Gastrocnemius medialis (tissue), 4 donors: Measurements from ENCODE around the gene CDH2. TPM values are rescaled to one million over a fixed set of nuclear protein-coding genes. Genes with fewer than 3 reads are reported as not detected.

ENCODE experiments used
- ATAC-seq, 2 donors: fragments of 150-250 bp; one replicate each; pipeline ENCODE4 v1.9.1; 2016
- DNase-seq, 2 donors: peaks; one replicate each; pipeline ENCODE4 v3.0.0-alpha.2; 2019
- H3K27ac ChIP-seq, 4 donors: fragments of 200-600 bp; sonication (generic); 1 replicate in 1 of 4; 2 replicates in 3 of 4; pipeline ENCODE4 v1.5.1; 2016 to 2018; ENCODE audit warnings: mild to moderate bottlenecking in 2 of 4, moderate library complexity in 1 of 4
- H3K27me3 ChIP-seq, 3 donors: fragments of 200-600 bp; sonication (generic) in 2 of 3; 1 replicate in 1 of 3; 2 replicates in 2 of 3; pipeline versions ENCODE4 v1.5.1 to v1.6.0; 2016 to 2019; ENCODE audit warnings: mild to moderate bottlenecking in 1 of 3, moderate library complexity in 1 of 3
- H3K36me3 ChIP-seq, 2 donors: fragments of 200-600 bp; sonication (generic) in 1 of 2; one replicate each; pipeline ENCODE4 v1.5.1; 2017 to 2018
- H3K4me1 ChIP-seq, 2 donors: fragments of 200-600 bp; sonication (generic) in 1 of 2; one replicate each; pipeline ENCODE4 v1.5.1; 2016 to 2017; ENCODE audit warnings: mild to moderate bottlenecking in 2 of 2
- H3K4me3 ChIP-seq, 4 donors: fragments of 200-600 bp; sonication (generic) in 3 of 4; 1 replicate in 1 of 4; 2 replicates in 3 of 4; pipeline ENCODE4 v1.5.1; 2016 to 2019; ENCODE audit warnings: mild to moderate bottlenecking in 2 of 4
- H3K9me3 ChIP-seq, 3 donors: fragments of 200-600 bp; sonication (generic) in 2 of 3; 1 replicate in 1 of 3; 2 replicates in 2 of 3; pipeline ENCODE4 v1.5.1; 2016 to 2019
- CTCF ChIP-seq, 5 experiments: fragments of 450-650 bp in 3 of 5; fragments of 200-600 bp in 2 of 5; sonication (generic) in 2 of 5; IDR thresholded peaks in 4 of 5; conservative IDR thresholded peaks in 1 of 5; 1 replicate in 4 of 5; 2 replicates in 1 of 5; pipeline ENCODE4 v1.5.1; 2016 to 2019; ENCODE audit warnings: antibody characterized with exemption in 5 of 5, mild to moderate bottlenecking in 3 of 5, moderate library complexity in 3 of 5
- POLR2A ChIP-seq, 2 donors: fragments of 450-650 bp; IDR thresholded peaks; one replicate each; pipeline ENCODE4 v1.6.1; 2017; ENCODE audit warnings: antibody characterized with exemption in 2 of 2, mild to moderate bottlenecking in 2 of 2, moderate library complexity in 2 of 2
- in situ Hi-C, 4 donors: fragments of 200-750 bp; cut with MboI; loops; one replicate each; pipeline versions ENCODE4 v1.15.0 to v1.8.0; 2017; ENCODE audit warnings: low sequenced_read_pairs in 4 of 4
- intact Hi-C: fragments of 100-400 bp; cut with DNase I; formaldehyde crosslinking; loops from one replicate; pipeline ENCODE4 v1.15.1; 2023; ENCODE audit warnings: low total_unique reads
- total RNA-seq, 4 donors: library from RNA; depleted of rRNA; stranded (reverse); fragments of >200 nt; gene quantifications; one replicate each; pipeline versions ENCODE4 v1.1.0 to v1.2.3, GENCODE V29; 2016

CDH2 gene
- total RNA-seq, 4 donors from 2014 or later, result 0.38 to 0.62 (median 0.51) TPM; not detected in 1

GRCh38 chr18:28045880-28046279, 131.1 kb downstream of the CDH2 start:
- H3K4me1 ChIP-seq, result no peaks in the 10 kb centered on the region
- H3K27me3 ChIP-seq, result no peaks in the 10 kb centered on the region
- TF ChIP-seq POLR2A (IDR thresholded peaks at IDR 0.05), result no peak
- no peak for TF ChIP-seq CTCF (IDR thresholded peaks at IDR 0.05 in 4 of 5, conservative IDR thresholded peaks at IDR 0.05 in 1 of 5)
- no peaks in the 10 kb centered on the region for H3K9me3 ChIP-seq
- DNase-seq, result no peak
- no peak for ATAC-seq
- H3K36me3 ChIP-seq, result no peaks in the 10 kb centered on the region
- in situ Hi-C loops (no loop called here), intact Hi-C loops (no loop called here)
- no peak overlapping the region for H3K27ac ChIP-seq
- no peak overlapping the region for H3K4me3 ChIP-seq

- DNase-seq, result no peak
- in situ Hi-C loops, result no loop called here
- Histone ChIP-seq H3K4me3 (no peak overlapping the region), H3K27ac (no peak overlapping the region), H3K9me3 (no peaks in the 10 kb centered on the region), H3K4me1 (no peaks in the 10 kb centered on the region), H3K36me3 (no peaks in the 10 kb centered on the region), H3K27me3 (no peaks in the 10 kb centered on the region)
- no peak for ATAC-seq
- TF ChIP-seq POLR2A (IDR thresholded peaks at IDR 0.05), result no peak
- TF ChIP-seq CTCF (IDR thresholded peaks at IDR 0.05 in 4 of 5, conservative IDR thresholded peaks at IDR 0.05 in 1 of 5), result no peak
- intact Hi-C loops, result no loop called here
These were observed 131.6 kb downstream of the CDH2 start for GRCh38 chr18:28045176-28045810.

- ATAC-seq (no peak), DNase-seq (no peak)
- Histone ChIP-seq H3K36me3 (no peaks in the 10 kb centered on the region), H3K4me1 (no peaks in the 10 kb centered on the region), H3K4me3 (no peak overlapping the region), H3K9me3 (no peaks in the 10 kb centered on the region), H3K27ac (no peak overlapping the region), H3K27me3 (no peaks in the 10 kb centered on the region)
- TF ChIP-seq CTCF (IDR thresholded peaks at IDR 0.05 in 4 of 5, conservative IDR thresholded peaks at IDR 0.05 in 1 of 5), result no peak
- TF ChIP-seq POLR2A (IDR thresholded peaks at IDR 0.05), result no peak
- intact Hi-C loops (no loop called here), in situ Hi-C loops (no loop called here)
These were observed 132.9 kb downstream of the CDH2 start for GRCh38 chr18:28044036-28044435.

- TF ChIP-seq POLR2A (IDR thresholded peaks at IDR 0.05), result no peak
- no peak for TF ChIP-seq CTCF (IDR thresholded peaks at IDR 0.05 in 4 of 5, conservative IDR thresholded peaks at IDR 0.05 in 1 of 5)
- no peaks in the 10 kb centered on the region for H3K9me3 ChIP-seq
- H3K36me3 ChIP-seq, result no peaks in the 10 kb centered on the region
- DNase-seq (no peak), ATAC-seq (no peak)
- no peak overlapping the region for H3K4me3 ChIP-seq
- intact Hi-C loops (no loop called here), in situ Hi-C loops (no loop called here)
- H3K27me3 ChIP-seq, result no peaks in the 10 kb centered on the region
- no peaks in the 10 kb centered on the region for H3K4me1 ChIP-seq
- no peak overlapping the region for H3K27ac ChIP-seq
These were observed 133.3 kb downstream of the CDH2 start for GRCh38 chr18:28043631-28044030.

- in situ Hi-C loops, result no loop called here
- H3K4me3 ChIP-seq, result no peak overlapping the region
- no peaks in the 10 kb centered on the region for H3K36me3 ChIP-seq
- no peak for ATAC-seq
- no peak overlapping the region for H3K27ac ChIP-seq
- DNase-seq, result no peak
- intact Hi-C loops, result no loop called here
- no peaks in the 10 kb centered on the region for H3K27me3 ChIP-seq
- TF ChIP-seq CTCF (IDR thresholded peaks at IDR 0.05 in 4 of 5, conservative IDR thresholded peaks at IDR 0.05 in 1 of 5), result no peak
- no peak for TF ChIP-seq POLR2A (IDR thresholded peaks at IDR 0.05)
- H3K4me1 ChIP-seq, result no peaks in the 10 kb centered on the region
- no peaks in the 10 kb centered on the region for H3K9me3 ChIP-seq
These were observed 135.6 kb downstream of the CDH2 start for GRCh38 chr18:28041366-28041765.
